Motor neuron (in vitro differentiated cells): ENCODE results near the gene KCNMB2. TPM values are rescaled to one million over a fixed set of nuclear protein-coding genes. Genes with fewer than 3 reads are reported as not detected.

Experiments used
- ATAC-seq, 8 experiments: fragments of 200-7000 bp; cut with Tn5 transposase; replicated peaks in 6 of 8; 2 replicates each; pipeline ENCODE4 v1.8.0; 2021; ENCODE audit warnings: mild to moderate bottlenecking in 8 of 8, moderate library complexity in 8 of 8
- H3K27ac ChIP-seq, 2 donors: fragments of 250-450 bp; sonication (Bioruptor Pico); 2 replicates each; pipeline ENCODE4 v1.9.0; 2021; ENCODE audit warnings: antibody characterized with exemption in 2 of 2, mild to moderate bottlenecking in 2 of 2, moderate library complexity in 1 of 2
- H3K4me1 ChIP-seq, 2 donors: fragments of 250-450 bp; sonication (Bioruptor Pico); replicated peaks in 1 of 2; 2 replicates each; pipeline ENCODE4 v1.6.1; 2021; ENCODE audit warnings: antibody characterized with exemption in 2 of 2, mild to moderate bottlenecking in 2 of 2, moderate library complexity in 1 of 2
- H3K4me3 ChIP-seq, 5 donors: fragments of 250-450 bp; sonication (Bioruptor Pico); 2 replicates each; pipeline ENCODE4 v1.9.0; 2021; ENCODE audit warnings: antibody characterized with exemption in 5 of 5, mild to moderate bottlenecking in 5 of 5, moderate library complexity in 4 of 5
- WGBS, 10 experiments: fragments of 450-650 bp; shearing (Covaris generic); methylation state at CpG; one replicate each; pipeline ENCODE4 v1.0.0; 2022; 5-methylcytosine and 5-hydroxymethylcytosine counted together
- in situ Hi-C, 9 experiments: fragments of 400-800 bp; cut with MboI; loops; one replicate each; pipeline ENCODE4 v1.15.0; 2021; ENCODE audit warnings: low sequenced_read_pairs in 9 of 9, low pct_unique_long_range_greater_than_20kb in 2 of 9; ENCODE audit not compliant: unreplicated experiment in 9 of 9
- total RNA-seq, 8 experiments: library from RNA; unstranded; fragments of 300-600 nt; gene quantifications; 2 replicates each; pipeline versions ENCODE4 v1.2.3 to v1.2.4, GENCODE V29; 2022

The KCNMB2 gene
- total RNA-seq, 8 experiments from 2014 or later, result 0.18 to 4.3 (median 1.7) TPM

DNA sequence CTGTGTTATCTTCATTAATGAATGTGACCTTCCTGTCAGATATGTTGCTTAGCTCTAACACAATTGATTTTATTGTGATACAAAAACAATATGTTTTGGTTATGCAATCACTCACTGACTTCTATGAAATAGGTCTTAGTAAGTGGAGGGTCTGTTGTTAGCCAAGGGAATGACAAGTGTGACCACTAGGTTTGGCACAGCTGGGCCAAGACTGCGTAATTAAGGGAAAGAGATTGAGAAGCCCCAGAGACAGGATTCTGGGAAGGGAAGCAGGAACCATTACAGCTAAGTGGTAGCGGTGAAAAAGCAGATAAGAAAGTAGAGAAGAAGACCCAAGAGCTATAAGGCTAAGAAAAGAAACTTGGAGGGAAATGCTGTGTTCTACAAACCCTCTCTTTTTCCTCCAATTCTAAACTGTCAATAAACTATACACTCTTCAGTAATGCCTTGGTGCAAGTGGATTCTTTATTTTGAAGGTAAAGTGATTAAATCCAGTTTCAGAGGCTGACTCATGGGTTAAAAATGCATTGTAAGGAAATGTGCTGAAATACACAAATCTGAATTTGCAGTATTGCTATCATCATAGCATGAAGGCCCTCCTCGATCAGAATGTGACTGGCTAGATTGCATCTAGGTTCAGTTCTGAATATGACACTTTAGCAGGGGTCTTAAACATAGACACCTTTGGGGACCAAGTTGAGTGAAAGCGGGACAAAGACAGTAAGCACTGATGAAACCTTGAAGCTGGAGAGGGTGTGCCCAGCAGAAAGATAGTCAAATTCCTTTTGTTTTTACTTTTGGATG lies 26.1 kb downstream of the KCNMB2 start:
- 10 to 100% (median 90%) methylated on average over 1 to 4 of the region's 4 CpGs; no CpG with 5 or more reads in 1 of the 10 experiments for WGBS, 10 experiments
- no peak overlapping the region for H3K27ac ChIP-seq
- H3K4me1 ChIP-seq, result no peaks in the 10 kb centered on the region
- no peak overlapping the region for H3K4me3 ChIP-seq
- in situ Hi-C loops, result no loop called here
- peak in 1 of 8 experiments; percentile 61 for ATAC-seq

DNA sequence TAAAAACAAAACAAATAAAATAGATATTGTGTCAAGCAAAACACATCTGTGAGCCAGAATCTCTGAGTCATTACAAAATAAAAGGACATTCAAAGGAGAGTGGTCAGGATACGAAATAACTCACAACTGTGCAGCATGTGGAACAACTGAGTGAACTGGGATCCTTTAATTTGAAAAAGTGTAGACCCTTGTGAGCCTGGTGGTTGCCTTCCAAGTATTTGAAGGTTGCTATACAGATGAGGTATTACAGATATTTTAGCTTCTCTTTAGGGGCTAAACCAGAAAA lies 26.7 kb downstream of the KCNMB2 start:
- Histone ChIP-seq H3K4me1 (no peaks in the 10 kb centered on the region), H3K4me3 (no peak overlapping the region), H3K27ac (no peak overlapping the region)
- in situ Hi-C loops, result no loop called here
- 0 to 100% (median 68%) methylated on average over 1 of the region's 1 CpG; no CpG with 5 or more reads in 4 of the 10 experiments for WGBS, 10 experiments
- ATAC-seq, result peak in 1 of 8 experiments; percentile 88

GRCh38 chr3:178567611-178568010 lies 31.4 kb downstream of the KCNMB2 start:
- in situ Hi-C loops, result no loop called here
- ATAC-seq, result no peak
- WGBS, 10 experiments, result 55 to 100% (median 91%) methylated on average over 1 to 3 of the region's 3 CpGs; no CpG with 5 or more reads in 1 of the 10 experiments
- Histone ChIP-seq H3K27ac (no peak overlapping the region), H3K4me1 (peaks cover 0 to 7% of the 10 kb centered on the region in 2 donors), H3K4me3 (no peak overlapping the region)

GRCh38 chr3:178568155-178568731 lies 32.0 kb downstream of the KCNMB2 start:
- Histone ChIP-seq H3K4me1 (peaks cover 0 to 7% of the 10 kb centered on the region in 2 donors), H3K4me3 (no peak overlapping the region), H3K27ac (no peak overlapping the region)
- ATAC-seq, result no peak
- in situ Hi-C loops, result no loop called here
- WGBS, 10 experiments, result 0 to 100% (median 17%) methylated on average over 1 to 2 of the region's 2 CpGs; no CpG with 5 or more reads in 1 of the 10 experiments

DNA sequence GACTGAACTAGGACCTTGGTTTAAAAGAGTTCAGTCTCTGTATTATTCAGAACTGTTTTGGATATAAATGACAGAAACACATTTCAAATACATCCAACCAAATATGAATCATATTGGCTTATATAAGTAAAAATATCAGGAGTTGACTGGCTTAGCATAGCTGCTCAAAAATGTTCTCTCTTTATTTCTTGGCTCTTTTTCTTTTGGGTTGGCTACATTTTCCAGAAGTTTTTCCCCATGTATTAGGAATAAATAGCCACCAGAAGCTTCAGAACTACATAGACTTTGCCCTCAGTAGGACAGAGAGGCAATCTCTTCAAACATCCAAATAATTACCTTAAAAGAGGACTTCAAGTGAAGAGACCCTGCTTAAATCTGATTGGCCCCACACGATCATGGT lies 32.7 kb downstream of the KCNMB2 start:
- in situ Hi-C loops, result no loop called here
- no peak for ATAC-seq
- H3K4me3 ChIP-seq, result no peak overlapping the region
- H3K27ac ChIP-seq, result no peak overlapping the region
- H3K4me1 ChIP-seq, result peaks cover 0 to 7% of the 10 kb centered on the region in 2 donors
- WGBS, 10 experiments, result 0 to 100% (median 38%) methylated on average over 1 of the region's 1 CpG; no CpG with 5 or more reads in 1 of the 10 experiments

DNA sequence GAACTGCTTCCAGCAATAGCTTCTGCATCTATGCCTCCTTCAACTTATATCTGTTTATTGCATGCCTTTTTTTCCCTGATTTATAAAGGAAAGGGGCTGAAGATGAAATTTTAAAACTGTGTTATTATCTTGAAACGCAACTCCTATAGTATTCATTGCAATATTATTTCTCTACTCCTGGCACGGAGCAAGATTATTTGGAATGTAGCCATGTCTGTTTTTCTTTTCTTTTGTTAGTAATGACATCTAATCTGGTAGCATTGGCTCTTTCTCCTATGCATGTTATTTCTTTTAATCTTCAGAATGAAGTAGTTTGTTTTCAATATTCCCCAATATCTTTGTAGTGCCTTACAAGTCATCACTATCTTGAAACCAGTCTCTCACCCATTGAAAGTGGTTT lies 33.6 kb downstream of the KCNMB2 start:
- no peak overlapping the region for H3K4me3 ChIP-seq
- in situ Hi-C loops, result no loop called here
- 0 to 100% (median 71%) methylated on average over 1 to 2 of the region's 2 CpGs; no CpG with 5 or more reads in 1 of the 10 experiments for WGBS, 10 experiments
- ATAC-seq, result no peak
- H3K4me1 ChIP-seq, result peaks cover 0 to 7% of the 10 kb centered on the region in 2 donors
- no peak overlapping the region for H3K27ac ChIP-seq

DNA sequence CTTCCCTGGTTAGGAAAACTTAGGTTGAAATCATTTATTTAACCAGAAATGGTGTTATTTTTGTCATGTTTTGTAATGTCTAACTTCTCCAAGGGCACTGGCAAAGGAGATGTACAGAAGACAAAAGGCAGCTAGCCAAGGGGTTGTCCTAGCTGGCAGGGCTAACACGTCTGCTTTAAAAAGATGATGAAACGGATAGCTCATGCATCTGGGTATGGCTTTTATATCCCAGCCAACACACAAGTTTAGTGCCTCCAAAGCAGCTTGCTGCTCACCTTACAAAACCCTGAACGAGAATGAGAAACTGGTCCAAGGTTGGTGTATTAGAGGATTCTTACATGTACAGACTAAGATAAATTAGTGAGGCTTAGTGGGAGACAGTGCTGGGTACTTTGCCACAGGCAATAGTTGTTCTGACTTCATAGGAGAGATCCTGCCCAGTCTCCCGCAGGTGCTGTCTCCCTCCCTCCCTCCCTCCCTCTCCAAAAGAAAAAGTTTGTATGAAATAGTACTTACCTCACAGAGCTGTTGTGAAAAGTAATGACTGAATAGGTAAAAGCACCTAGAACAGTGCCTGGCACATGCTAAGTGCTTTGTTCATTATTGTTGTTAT lies 47.8 kb downstream of the KCNMB2 start:
- in situ Hi-C loops, result no loop called here
- 0 to 95% (median 70%) methylated on average over 1 to 4 of the region's 4 CpGs; no CpG with 5 or more reads in 3 of the 10 experiments for WGBS, 10 experiments

GRCh38 chr3:178584722-178585380 lies 48.6 kb downstream of the KCNMB2 start:
- Histone ChIP-seq H3K4me3 (no peak overlapping the region), H3K27ac (no peak overlapping the region), H3K4me1 (no peaks in the 10 kb centered on the region)
- 0 to 93% (median 79%) methylated on average over 1 to 5 of the region's 5 CpGs for WGBS, 10 experiments
- ATAC-seq, result no peak
- in situ Hi-C loops, result no loop called here

More for the DNA sequence above, 47.8 kb downstream of the KCNMB2 start:
- Histone ChIP-seq H3K4me1 (no peaks in the 10 kb centered on the region), H3K4me3 (no peak overlapping the region), H3K27ac (no peak overlapping the region)
- no peak for ATAC-seq

GRCh38 chr3:178585454-178585853 lies 49.2 kb downstream of the KCNMB2 start:
- Histone ChIP-seq H3K4me1 (no peaks in the 10 kb centered on the region), H3K4me3 (no peak overlapping the region), H3K27ac (no peak overlapping the region)
- ATAC-seq, result peak in 1 of 8 experiments; percentile 13
- 0 to 100% (median 92%) methylated on average over 1 of the region's 1 CpG; no CpG with 5 or more reads in 4 of the 10 experiments for WGBS, 10 experiments
- in situ Hi-C loops, result no loop called here

- 0 to 100% (median 63%) methylated on average over 1 to 2 of the region's 2 CpGs for WGBS, 10 experiments
- no peak for ATAC-seq
- H3K4me1 ChIP-seq, result no peaks in the 10 kb centered on the region
- H3K27ac ChIP-seq, result no peak overlapping the region
- in situ Hi-C loops, result no loop called here
- no peak overlapping the region for H3K4me3 ChIP-seq
Observed at GRCh38 chr3:178586076-178586475, 49.8 kb downstream of the KCNMB2 start.

- 0 to 87% (median 80%) methylated on average over 1 to 4 of the region's 4 CpGs; no CpG with 5 or more reads in 3 of the 10 experiments for WGBS, 10 experiments
- in situ Hi-C loops, result no loop called here
- Histone ChIP-seq H3K4me3 (no peak overlapping the region), H3K4me1 (peaks cover 0 to 11% of the 10 kb centered on the region in 2 donors), H3K27ac (no peak overlapping the region)
- peak in 3 of 8 experiments; percentile 26 to 80 (median 72) for ATAC-seq
Observed at GRCh38 chr3:178588628-178589027, 52.4 kb downstream of the KCNMB2 start.

- 60 to 100% (median 100%) methylated on average over 1 of the region's 1 CpG; no CpG with 5 or more reads in 7 of the 10 experiments for WGBS, 10 experiments
Observed at GRCh38 chr3:178593786-178594185, 57.5 kb downstream of the KCNMB2 start.

GRCh38 chr3:178597371-178597770 lies 61.1 kb downstream of the KCNMB2 start:
- 7 to 100% (median 63%) methylated on average over 1 to 2 of the region's 2 CpGs; no CpG with 5 or more reads in 2 of the 10 experiments for WGBS, 10 experiments
- ATAC-seq, result no peak
- Histone ChIP-seq H3K4me3 (no peak overlapping the region), H3K27ac (no peak overlapping the region), H3K4me1 (peaks cover 0 to 17% of the 10 kb centered on the region in 2 donors)
- in situ Hi-C loops, result no loop called here

More at GRCh38 chr3:178593786-178594185, 57.5 kb downstream of the KCNMB2 start:
- Histone ChIP-seq H3K27ac (no peak overlapping the region), H3K4me1 (peaks cover 0 to 25% of the 10 kb centered on the region in 2 donors), H3K4me3 (no peak overlapping the region)
- in situ Hi-C loops, result no loop called here
- no peak for ATAC-seq
